HepG2 (cell line): ENCODE results near the gene KTN1. TPM values are rescaled to one million over a fixed set of nuclear protein-coding genes. Genes with fewer than 3 reads are reported as not detected.

Experiments
- FOXO1 ChIP-seq: sonication (generic); formaldehyde crosslinking; IDR thresholded peaks from 2 replicates; pipeline ENCODE4 v1.4.0; 2020; ENCODE audit warnings: missing genetic modification reagents
- HIVEP1 ChIP-seq: sonication (generic); formaldehyde crosslinking; IDR thresholded peaks from 2 replicates; pipeline ENCODE4 v1.4.0; 2020; ENCODE audit warnings: mild to moderate bottlenecking, missing genetic modification reagents
- HMG20B ChIP-seq: conservative IDR thresholded peaks from 2 replicates; pipeline ENCODE4 v1.6.1; 2016; ENCODE audit warnings: missing genetic modification reagents, missing compliant biosample characterization
- MBNL3 ChIP-seq: fragments of 250-450 bp; sonication (Bioruptor Pico); conservative IDR thresholded peaks from 2 replicates; pipeline ENCODE4 v1.8.0; 2022; ENCODE audit warnings: mild to moderate bottlenecking, inconsistent platforms
- RXRB ChIP-seq: IDR thresholded peaks from 2 replicates; pipeline ENCODE4 v1.6.1; 2016; ENCODE audit warnings: borderline replicate concordance, missing genetic modification reagents, missing compliant biosample characterization
- SMAD1 ChIP-seq: sonication (generic); formaldehyde crosslinking; IDR thresholded peaks from 2 replicates; pipeline ENCODE4 v1.4.0; 2020; ENCODE audit warnings: missing genetic modification reagents, low read depth, mild to moderate bottlenecking, borderline replicate concordance
- SOX5 ChIP-seq: IDR thresholded peaks from 2 replicates; pipeline ENCODE4 v1.6.1; 2016; ENCODE audit warnings: borderline replicate concordance
- SP5 ChIP-seq: IDR thresholded peaks from 2 replicates; pipeline ENCODE4 v1.6.1; 2016; ENCODE audit warnings: low read depth, borderline replicate concordance
- TBL1XR1 ChIP-seq: fragments of 150-350 bp; IDR thresholded peaks from 2 replicates; pipeline ENCODE4 v1.6.1; 2014; ENCODE audit warnings: borderline replicate concordance, low read length; ENCODE audit not compliant: partially characterized antibody
- THYN1 ChIP-seq: sonication (generic); formaldehyde crosslinking; IDR thresholded peaks from 2 replicates; pipeline ENCODE4 v1.8.1; 2023; ENCODE audit warnings: low read depth, mild to moderate bottlenecking, moderate library complexity, missing genetic modification reagents, borderline replicate concordance
- WIZ ChIP-seq: sonication (generic); formaldehyde crosslinking; IDR thresholded peaks from 2 replicates; pipeline ENCODE4 v1.5.1; 2020; ENCODE audit warnings: mild to moderate bottlenecking, missing genetic modification reagents
- ZNF232 ChIP-seq: sonication (generic); formaldehyde crosslinking; IDR thresholded peaks from 2 replicates; pipeline ENCODE4 v1.4.0; 2020; ENCODE audit warnings: missing genetic modification reagents, borderline replicate concordance
- ZNF615 ChIP-seq: sonication (generic); formaldehyde crosslinking; IDR thresholded peaks from 2 replicates; pipeline ENCODE4 v1.5.0; 2020; ENCODE audit warnings: mild to moderate bottlenecking, missing genetic modification reagents, borderline replicate concordance
- ZNF777 ChIP-seq: sonication (generic); formaldehyde crosslinking; IDR thresholded peaks from 2 replicates; pipeline ENCODE4 v1.4.0; 2020; ENCODE audit warnings: missing genetic modification reagents
- ZSCAN21 ChIP-seq: sonication (generic); formaldehyde crosslinking; IDR thresholded peaks from 2 replicates; pipeline ENCODE4 v1.8.0; 2022; ENCODE audit warnings: mild to moderate bottlenecking, missing genetic modification reagents, moderate library complexity, borderline replicate concordance
- ZSCAN29 ChIP-seq: sonication (generic); formaldehyde crosslinking; conservative IDR thresholded peaks from 2 replicates; pipeline ENCODE4 v1.4.0; 2020; ENCODE audit warnings: mild to moderate bottlenecking, missing genetic modification reagents
- polyA plus RNA-seq, 8 experiments: library from polyadenylated mRNA; depleted of rRNA in 3 of 8; stranded (reverse) in 7 of 8; unstranded in 1 of 8; fragments of >200 nt; fragmentation: Illumina TruSeq in 4 of 8; extraction: Trizol in 4 of 8; gene quantifications; 2 replicates each; pipeline versions ENCODE4 v1.2.1 to v1.2.3, GENCODE V29; 2011 to 2016; ENCODE audit warnings: low read depth in 4 of 8, missing spikeins in 1 of 8, mixed read lengths in 1 of 8; ENCODE audit not compliant: insufficient read depth in 1 of 8
- total RNA-seq, 5 experiments: library from RNA; depleted of rRNA; stranded (reverse); fragments of >200 nt; fragmentation: Illumina TruSeq; extraction: Trizol; gene quantifications; 2 replicates each; pipeline ENCODE4 v1.2.3, GENCODE V29; 2016; ENCODE audit warnings: low read depth in 1 of 5
- TF ChIP-seq, protein P1 (sequence below): sonication (generic); formaldehyde crosslinking; conservative IDR thresholded peaks from 2 replicates; pipeline ENCODE4 v1.4.0; 2020; ENCODE audit warnings: missing genetic modification reagents
- TF ChIP-seq, protein P2 (sequence below): sonication (generic); formaldehyde crosslinking; IDR thresholded peaks from 2 replicates; pipeline ENCODE4 v1.4.0; 2020; ENCODE audit warnings: mild to moderate bottlenecking, missing genetic modification reagents
- TF ChIP-seq, protein P3 (sequence below): sonication (generic); formaldehyde crosslinking; IDR thresholded peaks from 2 replicates; pipeline ENCODE4 v1.4.0; 2020; ENCODE audit warnings: missing genetic modification reagents, mild to moderate bottlenecking, borderline replicate concordance
- TF ChIP-seq, protein P4 (sequence below): sonication (generic); formaldehyde crosslinking; IDR thresholded peaks from 2 replicates; pipeline ENCODE4 v1.5.1; 2020; ENCODE audit warnings: mild to moderate bottlenecking, missing genetic modification reagents, borderline replicate concordance

Gene KTN1
- total and polyA plus RNA-seq, 2 of the 13 experiments (the other 11 are each of a cell fraction or from before 2014, with no cell fraction given), result 60.6 to 169 TPM

DNA sequence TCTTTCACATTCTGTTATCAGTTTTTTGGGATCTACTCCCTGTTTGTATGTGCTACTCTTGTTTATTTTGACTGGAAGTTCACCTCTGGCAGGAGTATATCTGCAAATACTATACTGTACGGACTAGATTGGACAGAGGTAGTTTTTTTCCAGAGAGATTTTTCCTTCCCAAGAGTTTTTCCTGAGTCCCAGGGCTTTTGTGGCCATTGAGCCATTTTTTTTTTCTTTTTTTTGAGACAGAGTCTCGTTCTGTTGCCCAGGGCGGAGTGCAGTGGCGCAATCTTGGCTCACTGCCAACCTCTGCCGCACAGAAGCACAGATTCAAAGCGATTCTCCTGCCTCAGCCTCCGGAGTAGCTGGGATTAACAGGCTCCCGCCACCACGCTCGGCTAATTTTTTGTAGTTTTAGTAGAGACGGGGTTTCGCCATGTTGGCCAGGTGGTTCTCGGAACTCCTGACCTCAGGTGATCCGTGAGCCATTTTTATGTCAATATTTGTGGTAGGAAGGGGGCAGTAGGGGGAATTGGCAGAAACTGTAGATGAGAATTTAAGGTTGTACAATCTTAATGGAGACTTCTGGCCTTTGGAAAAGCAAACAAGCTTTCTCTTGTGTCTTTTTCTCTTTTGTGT lies 19.4 kb downstream of the KTN1 start (continued):
- TF ChIP-seq ZSCAN21 (CRISPR knock-in tag) (0 out of 2 replicates have a peak, but pooled peaks have one; percentile 33), THYN1 (CRISPR knock-in tag) (0 out of 2 replicates have a peak, but pooled peaks have one; percentile 45), HMG20B (CRISPR knock-in tag) (peak; percentile 79; the same call in 1 of the 2 replicates), TBL1XR1 (peak; percentile 10), SOX5 (CRISPR knock-in tag) (peak; percentile 68; the same call in 1 of the 2 replicates), ZSCAN29 (peak; percentile 81; the same call in 1 of the 2 replicates), ZNF615 (CRISPR knock-in tag) (no peak), RXRB (CRISPR knock-in tag) (peak; percentile 97), SP5 (CRISPR knock-in tag) (0 out of 2 replicates have a peak, but pooled peaks have one; percentile 47), WIZ (no peak), ZNF777 (0 out of 2 replicates have a peak, but pooled peaks have one; percentile 31), FOXO1 (CRISPR knock-in tag) (no peak; the same call in 1 of the 2 replicates), SMAD1 (no peak), ZNF232 (CRISPR knock-in tag) (peak; percentile 62; the same call in 1 of the 2 replicates), MBNL3 (CRISPR knock-in tag) (no peak), HIVEP1 (no peak)
- TF ChIP-seq, protein P1, sequence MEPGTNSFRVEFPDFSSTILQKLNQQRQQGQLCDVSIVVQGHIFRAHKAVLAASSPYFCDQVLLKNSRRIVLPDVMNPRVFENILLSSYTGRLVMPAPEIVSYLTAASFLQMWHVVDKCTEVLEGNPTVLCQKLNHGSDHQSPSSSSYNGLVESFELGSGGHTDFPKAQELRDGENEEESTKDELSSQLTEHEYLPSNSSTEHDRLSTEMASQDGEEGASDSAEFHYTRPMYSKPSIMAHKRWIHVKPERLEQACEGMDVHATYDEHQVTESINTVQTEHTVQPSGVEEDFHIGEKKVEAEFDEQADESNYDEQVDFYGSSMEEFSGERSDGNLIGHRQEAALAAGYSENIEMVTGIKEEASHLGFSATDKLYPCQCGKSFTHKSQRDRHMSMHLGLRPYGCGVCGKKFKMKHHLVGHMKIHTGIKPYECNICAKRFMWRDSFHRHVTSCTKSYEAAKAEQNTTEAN (CRISPR knock-in tag), result peak; percentile 57; the same call in 1 of the 2 replicates
- TF ChIP-seq, protein P2, sequence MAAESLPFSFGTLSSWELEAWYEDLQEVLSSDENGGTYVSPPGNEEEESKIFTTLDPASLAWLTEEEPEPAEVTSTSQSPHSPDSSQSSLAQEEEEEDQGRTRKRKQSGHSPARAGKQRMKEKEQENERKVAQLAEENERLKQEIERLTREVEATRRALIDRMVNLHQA (CRISPR knock-in tag), result no peak
- TF ChIP-seq, protein P3, sequence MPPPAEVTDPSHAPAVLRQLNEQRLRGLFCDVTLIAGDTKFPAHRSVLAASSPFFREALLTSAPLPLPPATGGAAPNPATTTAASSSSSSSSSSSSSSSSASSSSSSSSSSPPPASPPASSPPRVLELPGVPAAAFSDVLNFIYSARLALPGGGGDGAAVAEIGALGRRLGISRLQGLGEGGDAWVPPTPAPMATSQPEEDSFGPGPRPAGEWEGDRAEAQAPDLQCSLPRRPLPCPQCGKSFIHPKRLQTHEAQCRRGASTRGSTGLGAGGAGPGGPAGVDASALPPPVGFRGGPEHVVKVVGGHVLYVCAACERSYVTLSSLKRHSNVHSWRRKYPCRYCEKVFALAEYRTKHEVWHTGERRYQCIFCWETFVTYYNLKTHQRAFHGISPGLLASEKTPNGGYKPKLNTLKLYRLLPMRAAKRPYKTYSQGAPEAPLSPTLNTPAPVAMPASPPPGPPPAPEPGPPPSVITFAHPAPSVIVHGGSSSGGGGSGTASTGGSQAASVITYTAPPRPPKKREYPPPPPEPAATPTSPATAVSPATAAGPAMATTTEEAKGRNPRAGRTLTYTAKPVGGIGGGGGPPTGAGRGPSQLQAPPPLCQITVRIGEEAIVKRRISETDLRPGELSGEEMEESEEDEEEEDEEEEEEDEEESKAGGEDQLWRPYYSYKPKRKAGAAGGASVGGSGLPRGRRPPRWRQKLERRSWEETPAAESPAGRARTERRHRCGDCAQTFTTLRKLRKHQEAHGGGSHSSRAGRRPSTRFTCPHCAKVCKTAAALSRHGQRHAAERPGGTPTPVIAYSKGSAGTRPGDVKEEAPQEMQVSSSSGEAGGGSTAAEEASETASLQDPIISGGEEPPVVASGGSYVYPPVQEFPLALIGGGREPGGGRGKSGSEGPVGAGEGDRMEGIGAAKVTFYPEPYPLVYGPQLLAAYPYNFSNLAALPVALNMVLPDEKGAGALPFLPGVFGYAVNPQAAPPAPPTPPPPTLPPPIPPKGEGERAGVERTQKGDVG (CRISPR knock-in tag), result no peak
- TF ChIP-seq, protein P4, sequence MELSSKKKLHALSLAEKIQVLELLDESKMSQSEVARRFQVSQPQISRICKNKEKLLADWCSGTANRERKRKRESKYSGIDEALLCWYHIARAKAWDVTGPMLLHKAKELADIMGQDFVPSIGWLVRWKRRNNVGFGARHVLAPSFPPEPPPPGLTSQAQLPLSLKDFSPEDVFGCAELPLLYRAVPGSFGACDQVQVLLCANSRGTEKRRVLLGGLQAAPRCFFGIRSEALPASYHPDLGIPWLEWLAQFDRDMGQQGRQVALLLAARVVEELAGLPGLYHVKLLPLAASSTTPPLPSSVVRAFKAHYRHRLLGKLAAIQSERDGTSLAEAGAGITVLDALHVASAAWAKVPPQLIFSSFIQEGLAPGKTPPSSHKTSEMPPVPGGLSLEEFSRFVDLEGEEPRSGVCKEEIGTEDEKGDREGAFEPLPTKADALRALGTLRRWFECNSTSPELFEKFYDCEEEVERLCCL (CRISPR knock-in tag), result no peak
